HG02678 (cell line): Measurements from ENCODE around the gene MGAT4A.

Experiments used
- ATAC-seq: cut with Tn5 transposase; IDR thresholded peaks from one replicate; pipeline ENCODE4 v1.9.1; 2021; ENCODE audit warnings: mild to moderate bottlenecking, moderate library complexity; ENCODE audit not compliant: unreplicated experiment

Gene MGAT4A

GRCh38 chr2:98704499-98705332, 26.2 kb downstream of the MGAT4A start:
- no peak for ATAC-seq

DNA sequence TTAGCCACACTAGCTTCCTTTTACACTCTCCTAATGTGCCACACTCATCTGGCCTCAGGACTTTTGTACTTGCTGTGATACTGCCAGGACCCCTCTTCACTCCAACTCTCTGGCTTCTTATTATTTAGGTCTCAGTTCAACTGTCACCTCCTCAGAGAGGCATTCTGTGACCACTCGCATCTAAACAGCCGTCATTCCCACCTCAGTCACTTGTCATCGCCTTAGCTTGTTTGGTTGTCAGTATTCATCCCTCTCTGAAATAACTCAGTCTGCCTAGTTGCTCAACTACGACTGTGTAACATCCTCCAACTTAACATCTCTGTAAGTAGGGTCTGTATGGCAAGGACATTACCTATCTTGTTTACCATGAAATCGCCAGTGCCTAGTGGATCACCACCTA, 27.2 kb downstream of the MGAT4A start:
- ATAC-seq, result no peak

GRCh38 chr2:98702858-98703620, 27.9 kb downstream of the MGAT4A start:
- ATAC-seq, result no peak

DNA sequence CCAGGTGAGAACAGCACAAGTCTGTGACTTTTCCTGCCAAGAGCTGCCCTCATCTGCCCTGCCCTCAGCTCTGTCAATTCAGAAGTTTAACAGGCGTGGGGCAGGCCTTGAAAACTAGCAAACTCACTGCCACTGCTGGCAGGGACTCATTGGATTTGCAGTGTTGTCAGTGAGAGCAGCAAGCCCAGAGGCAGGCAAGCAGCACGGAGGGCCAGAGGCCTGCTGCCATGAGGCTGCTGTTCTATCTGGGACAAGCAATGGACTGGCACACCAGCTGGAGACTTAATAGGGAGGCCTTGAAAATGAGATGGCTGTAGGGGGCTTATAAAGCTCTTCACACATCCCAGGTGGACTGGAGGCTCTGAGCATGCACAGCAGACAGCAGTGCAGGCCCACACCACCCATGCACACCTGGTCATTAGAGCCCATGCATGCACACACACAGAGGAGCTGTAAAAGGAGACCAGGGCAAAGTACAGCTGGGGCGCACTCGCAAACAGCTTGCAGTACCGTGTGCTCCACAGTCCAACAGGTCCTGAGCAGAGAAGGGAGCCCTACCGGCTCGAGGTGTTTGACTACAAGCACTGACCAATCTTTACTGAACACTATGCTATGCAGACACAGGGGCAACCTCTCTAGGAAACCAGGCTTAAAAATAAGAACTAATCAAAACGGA, 28.7 kb downstream of the MGAT4A start:
- no peak for ATAC-seq

DNA sequence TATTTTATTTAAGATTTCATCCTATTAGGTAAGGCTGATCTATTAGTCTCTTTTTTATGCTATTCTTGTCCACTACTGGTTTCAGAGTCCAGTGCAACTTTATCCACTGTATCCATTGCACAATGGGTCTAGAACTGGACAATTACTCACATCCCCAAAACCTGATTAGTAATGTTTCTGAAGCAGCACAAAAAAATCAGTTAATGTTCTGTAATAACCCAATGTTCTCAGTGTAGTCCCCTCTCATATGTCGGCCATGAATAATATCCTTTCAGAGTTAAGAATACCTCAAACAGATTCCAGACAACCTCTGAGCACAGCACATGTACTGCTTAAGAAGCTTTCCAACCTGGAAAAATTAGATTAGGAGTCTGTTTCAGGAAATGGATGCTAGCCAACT, 29.7 kb downstream of the MGAT4A start:
- no peak for ATAC-seq

DNA sequence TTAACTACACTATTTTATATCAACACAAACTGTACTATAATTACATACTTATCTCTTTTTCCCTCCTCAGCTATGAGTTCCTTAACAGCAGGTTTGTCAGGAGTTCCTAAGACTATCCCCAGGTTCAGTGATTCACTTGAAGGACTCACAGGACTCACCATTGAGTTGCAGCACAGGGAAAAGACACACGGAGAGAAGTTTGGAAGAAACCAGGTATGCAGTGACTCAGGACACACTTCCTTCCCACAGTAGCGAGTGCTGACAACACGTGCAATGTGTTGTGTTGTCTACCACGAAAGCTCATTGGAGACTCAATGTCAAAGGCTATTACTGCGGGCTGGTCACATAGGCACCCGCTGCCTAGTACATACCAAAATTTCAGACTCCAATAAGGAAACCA, 32.0 kb downstream of the MGAT4A start:
- no peak for ATAC-seq

GRCh38 chr2:98697651-98698337, 33.1 kb downstream of the MGAT4A start:
- no peak for ATAC-seq

- no peak for ATAC-seq
Observed at GRCh38 chr2:98696200-98696599, 34.7 kb downstream of the MGAT4A start.

DNA sequence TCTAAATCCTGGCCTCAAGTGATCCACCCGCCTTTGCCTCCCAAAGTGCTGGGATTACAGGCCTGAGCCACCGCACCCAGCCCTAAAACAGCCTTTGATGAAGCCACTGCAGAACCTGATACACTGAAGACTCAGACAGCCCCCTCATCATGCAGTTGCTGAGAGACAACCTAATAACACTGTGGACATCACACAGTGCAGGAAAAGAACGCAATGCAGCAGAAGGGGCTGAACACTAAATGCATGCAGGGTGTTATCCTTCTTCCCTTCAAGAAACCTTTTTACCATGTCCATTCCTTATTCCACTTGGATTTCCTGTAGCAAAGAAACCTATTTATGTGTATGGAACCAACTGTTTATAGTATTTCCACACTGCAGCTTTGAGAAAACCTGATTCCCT, 35.7 kb downstream of the MGAT4A start:
- no peak for ATAC-seq

- ATAC-seq, result no peak
Observed at GRCh38 chr2:98693477-98693876, 37.5 kb downstream of the MGAT4A start.

DNA sequence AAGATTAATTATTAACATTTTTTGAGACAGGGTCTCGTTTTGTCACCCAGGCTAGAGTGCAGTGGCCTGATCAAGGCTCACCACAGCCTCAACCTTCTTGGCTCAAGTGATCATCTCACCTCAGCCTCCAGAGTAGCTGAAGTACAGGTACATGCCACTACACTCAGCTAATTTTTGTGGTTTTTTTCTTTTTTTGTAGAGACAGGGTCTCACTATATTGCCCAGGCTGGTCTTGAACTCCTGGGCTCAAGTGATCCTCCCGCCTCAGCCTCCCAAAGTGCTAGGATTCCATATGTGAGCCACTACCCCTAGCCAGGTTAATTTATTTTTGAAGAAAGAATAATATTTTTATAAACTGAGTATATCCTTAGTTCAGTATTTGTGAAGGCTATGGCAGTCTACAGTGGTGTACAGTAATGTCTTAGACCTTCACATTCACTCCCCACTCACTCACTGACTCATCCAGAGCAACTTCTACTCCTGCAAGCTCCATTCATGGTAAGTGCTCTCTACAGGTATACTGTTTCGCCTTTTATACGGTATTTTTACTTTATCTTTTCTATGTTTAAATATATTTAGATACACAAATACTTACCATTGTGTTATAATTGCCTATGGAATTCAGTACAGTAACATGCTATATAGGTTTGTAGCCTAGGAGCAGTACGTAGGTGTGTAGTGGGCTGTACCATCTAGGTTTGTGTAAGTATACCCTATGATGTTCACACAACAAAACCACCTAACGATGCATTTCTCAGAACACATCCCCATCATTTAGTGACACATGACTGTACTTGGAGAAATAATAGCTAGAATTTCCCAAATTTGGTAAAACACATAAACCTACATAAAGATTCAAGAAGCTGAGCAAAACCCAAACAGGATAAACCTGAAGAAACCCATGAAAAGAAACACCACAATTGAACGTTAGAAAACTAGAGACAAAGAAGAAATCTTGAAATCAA, 38.6 kb downstream of the MGAT4A start:
- no peak for ATAC-seq

DNA sequence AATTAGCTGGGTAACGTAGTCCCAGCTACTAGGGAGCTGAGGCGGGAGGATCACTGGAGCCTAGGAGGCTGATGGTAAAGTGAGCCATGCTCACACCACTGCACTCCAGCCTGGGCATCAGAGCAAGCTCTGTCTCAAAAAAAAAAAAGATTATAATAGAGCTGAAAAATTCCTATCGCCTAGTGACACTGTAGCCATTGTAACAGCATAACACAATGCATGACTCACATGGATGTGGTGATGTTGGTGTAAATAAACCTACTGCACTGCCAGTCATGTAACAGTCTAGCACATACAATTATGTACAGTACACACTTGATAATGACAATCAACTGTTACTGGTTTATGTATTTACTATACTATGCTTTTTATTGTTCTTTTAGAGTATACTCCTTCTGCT, 39.6 kb downstream of the MGAT4A start:
- no peak for ATAC-seq

DNA sequence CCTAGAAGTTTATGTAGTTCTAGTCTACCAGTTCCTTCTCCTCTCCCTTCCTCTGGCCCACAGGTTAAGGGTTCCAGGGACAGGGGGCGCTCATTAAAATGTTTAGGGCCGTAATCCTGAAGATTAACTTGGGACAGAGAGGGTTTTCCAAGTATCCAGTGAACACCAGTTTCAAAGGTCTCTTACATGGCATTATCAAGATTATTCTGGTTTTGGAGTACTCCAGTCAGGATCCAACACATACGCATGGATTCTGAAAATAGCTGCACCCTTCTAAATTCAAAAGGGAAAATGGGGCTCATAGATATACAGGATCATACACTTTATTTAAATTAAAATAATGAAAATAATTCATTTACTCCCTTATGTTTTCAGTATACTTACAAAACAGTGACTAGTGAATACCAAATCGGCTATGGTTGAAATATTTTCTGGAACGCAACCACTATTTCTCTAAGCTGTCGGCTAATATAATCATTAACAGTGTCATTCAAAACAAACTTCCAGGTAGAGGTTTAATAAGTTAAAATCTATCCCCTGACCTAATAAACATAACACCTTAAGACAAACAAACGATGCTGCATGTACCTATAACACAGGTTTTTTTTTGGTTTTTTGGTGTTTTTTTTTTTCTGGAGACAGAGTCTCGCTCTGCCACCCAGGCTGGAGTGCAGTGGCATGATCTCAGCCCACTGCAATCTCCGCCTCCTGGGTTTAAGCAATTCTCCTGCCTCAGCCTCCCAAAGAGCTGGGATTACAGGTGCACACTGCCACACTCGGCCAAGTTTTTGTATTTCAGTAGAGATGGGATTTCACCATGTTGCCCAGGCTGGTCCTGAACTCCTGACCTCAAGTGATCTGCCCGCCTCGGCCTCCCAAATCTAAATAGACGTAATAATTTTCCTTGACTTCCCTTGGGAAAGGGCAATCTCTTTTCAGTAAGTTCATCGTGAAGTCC, 44.7 kb downstream of the MGAT4A start:
- no peak for ATAC-seq

GRCh38 chr2:98683728-98684127, 47.2 kb downstream of the MGAT4A start:
- no peak for ATAC-seq

- no peak for ATAC-seq
Observed at GRCh38 chr2:98676742-98677141, 54.2 kb downstream of the MGAT4A start.

DNA sequence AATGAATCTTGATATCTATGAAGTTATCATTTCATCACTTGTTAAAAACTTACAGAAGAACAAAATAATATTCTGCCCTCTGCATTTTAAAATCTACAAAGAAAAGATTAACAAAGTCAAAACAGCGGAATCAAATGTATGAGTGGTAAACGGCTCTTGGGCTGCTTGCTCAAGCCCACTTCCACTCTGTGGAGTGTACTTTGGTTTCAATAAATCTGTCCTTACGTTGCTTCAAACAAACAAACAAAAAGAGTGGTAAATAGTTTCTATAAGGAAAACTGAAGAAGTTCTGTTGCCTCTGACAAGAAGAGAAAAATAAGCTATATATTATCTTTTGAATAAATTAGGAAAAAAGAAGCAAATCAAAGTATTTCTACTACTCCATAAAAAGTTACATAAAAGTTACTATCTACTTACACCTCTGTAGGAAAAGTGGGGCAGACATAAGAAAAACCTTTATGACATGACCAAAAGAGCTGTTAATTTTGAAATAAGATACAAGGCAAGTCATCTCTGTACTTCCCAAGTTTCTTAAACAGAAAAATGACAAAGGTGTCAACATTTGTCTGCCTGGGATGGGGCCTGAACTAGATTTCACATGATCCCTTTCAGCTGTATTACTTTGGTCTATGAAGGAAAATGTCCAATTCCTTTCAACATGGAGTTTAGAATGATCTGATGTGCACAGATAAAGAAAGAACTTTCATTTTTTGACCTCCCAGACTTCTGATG, 56.5 kb downstream of the MGAT4A start:
- no peak for ATAC-seq

- ATAC-seq, result no peak
Observed at GRCh38 chr2:98669675-98670074, 61.3 kb downstream of the MGAT4A start.

DNA sequence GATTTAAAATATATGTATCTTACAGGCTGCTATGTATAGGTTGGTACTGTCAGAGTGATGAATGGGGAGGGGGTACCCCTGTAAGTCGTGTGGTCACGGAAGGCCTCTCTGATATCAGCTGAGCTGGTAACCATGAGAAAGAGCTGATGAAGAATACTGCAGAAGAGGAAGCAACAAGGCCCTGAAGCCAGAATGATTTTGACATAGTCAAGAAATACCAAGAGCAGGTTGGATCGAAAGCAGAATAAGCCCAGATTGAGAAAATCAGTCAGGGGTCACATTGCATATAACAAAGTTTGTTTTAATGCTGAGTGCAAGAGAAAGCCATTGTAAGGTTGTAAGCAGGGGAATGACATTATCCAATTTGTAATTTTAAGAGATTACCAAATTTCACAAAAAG, 65.3 kb downstream of the MGAT4A start:
- no peak for ATAC-seq
